Measurements from ENCODE around the gene GALNT14. TPM values are rescaled to one million over a fixed set of nuclear protein-coding genes. Genes with fewer than 3 reads are reported as not detected.

GALNT14 gene
- total and polyA plus RNA-seq, 2 of the 8 experiments (the other 6 are each of a cell fraction or from before 2014, with no cell fraction given) = 13.0 to 13.7 TPM

GRCh38 chr2:31147645-31148044 is 9.4 kb upstream of the GALNT14 start:
- Histone ChIP-seq H3K56ac (replicated peaks; ENCODE audit: insufficient read length, low read depth, low read length) (no peak overlapping the region), H3K27ac (ENCODE audit: low read depth, low read length) (no peak overlapping the region), H2BK120ac (replicated peaks; ENCODE audit: low read depth, low read length) (no peak overlapping the region), H3K14ac (ENCODE audit: insufficient read length) (no peak overlapping the region), H2BK15ac (ENCODE audit: low read length) (no peak overlapping the region), H3K9ac (replicated peaks in 1 of 4; ENCODE audit: extremely low read depth in 1 of 4, low read depth in 3 of 4, low read length in 3 of 4) (no peak overlapping the region), H4K5ac (ENCODE audit: insufficient read length, low read depth, low read length) (no peak overlapping the region), H3K79me2 (ENCODE audit: control insufficient read depth in 1 of 2, insufficient read depth in 2 of 2, low read length in 2 of 2) (no peaks in the 10 kb centered on the region), H3K4me3 (ENCODE audit: extremely low read depth in 1 of 4, insufficient read depth in 2 of 4, low read depth in 3 of 4, low read length in 4 of 4) (no peak overlapping the region), H3K18ac (ENCODE audit: extremely low read depth, low read length) (no peak overlapping the region), H3K36me3 (ENCODE audit: control insufficient read depth in 2 of 4, insufficient read depth in 4 of 4, low read length in 3 of 4) (no peaks in the 10 kb centered on the region), H3K23me2 (ENCODE audit: low read depth, low read length) (no peaks in the 10 kb centered on the region), H3K4me1 (replicated peaks in 1 of 4; ENCODE audit: control insufficient read depth in 3 of 4, insufficient read depth in 4 of 4, low read length in 3 of 4) (peaks cover 0 to 3% (median 0%) of the 10 kb centered on the region in 4 experiments; a peak in 1 of 7 replicates), H2BK5ac (ENCODE audit: low read depth, low read length) (no peak overlapping the region), H2BK12ac (ENCODE audit: low read depth, low read length) (no peak overlapping the region), H2BK20ac (ENCODE audit: low read length) (no peak overlapping the region), H4K8ac (ENCODE audit: extremely low read depth, insufficient read depth, low read length) (no peak overlapping the region), H2AFZ (ENCODE audit: low read length) (no peak overlapping the region), H3K9me3 (ENCODE audit: insufficient read depth in 2 of 2, low read depth in 1 of 2, low read length in 1 of 2) (no peaks in the 10 kb centered on the region; a peak in 1 of 4 replicates), H3K27me3 (replicated peaks in 1 of 4; ENCODE audit: control insufficient read depth in 3 of 4, extremely low read depth in 1 of 4, insufficient read depth in 3 of 4, low read length in 3 of 4) (no peaks in the 10 kb centered on the region; a peak in 2 of 7 replicates), H3K23ac (ENCODE audit: insufficient read length) (no peak overlapping the region), H4K20me1 (replicated peaks in 1 of 2; ENCODE audit: control insufficient read depth in 1 of 2, insufficient read depth in 2 of 2, low read length in 2 of 2) (no peaks in the 10 kb centered on the region), H4K91ac (replicated peaks; ENCODE audit: insufficient read length, low read length) (no peak overlapping the region), H3K79me1 (ENCODE audit: low read depth, low read length) (no peaks in the 10 kb centered on the region), H3K4ac (replicated peaks; ENCODE audit: insufficient read length, low read depth, low read length) (no peak overlapping the region), H3K4me2 (ENCODE audit: insufficient read depth in 1 of 2, low read depth in 2 of 2, low read length in 2 of 2) (no peak overlapping the region), H2AK5ac (ENCODE audit: low read depth, low read length) (no peak overlapping the region)
- FAIRE-seq (no peak), DNase-seq (ENCODE audit: low read depth in 1 of 2, low spot score in 2 of 2) (no peak)
- POLR2A ChIA-PET (ENCODE audit: partially characterized antibody) = no interaction called here
- TF ChIP-seq HDAC2 (IDR thresholded peaks at IDR 0.05; ENCODE audit: borderline replicate concordance in 1 of 2, low read depth in 2 of 2, low read length in 2 of 2) = no peak
- no peak for TF ChIP-seq RFX5 (IDR thresholded peaks at IDR 0.05; ENCODE audit: borderline replicate concordance, low read depth, low read length)
- TF ChIP-seq CHD1 (IDR thresholded peaks at IDR 0.05; ENCODE audit: low read depth, low read length) = no peak
- TF ChIP-seq CHD2 (IDR thresholded peaks at IDR 0.05; ENCODE audit: low read length) = no peak
- no peak for TF ChIP-seq SAP30 (IDR thresholded peaks at IDR 0.05; ENCODE audit: insufficient read depth, insufficient replicate concordance, low read length)
- TF ChIP-seq POU5F1 (IDR thresholded peaks at IDR 0.05; ENCODE audit: low read depth, low read length) = no peak
- TF ChIP-seq CTCF (IDR thresholded peaks at IDR 0.05; ENCODE audit: control extremely low read depth in 1 of 3, insufficient read depth in 1 of 3, low read depth in 1 of 3, low read length in 3 of 3) = no peak
- no peak for TF ChIP-seq ZNF274 (IDR thresholded peaks at IDR 0.05; ENCODE audit: borderline replicate concordance, extremely low read depth, low read length)
- no peak for TF ChIP-seq E2F6 (IDR thresholded peaks at IDR 0.05)
- CTCF ChIA-PET (ENCODE audit: partially characterized antibody) = no interaction called here
- 90% methylated on average over 5 of the region's 5 CpGs; no CpG with 5 or more reads in 1 of the 2 experiments for WGBS, 2 experiments (ENCODE audit: extremely low coverage in 1 of 2, insufficient coverage in 1 of 2, insufficient read length in 1 of 2, insufficient replicate concordance in 2 of 2, low coverage in 1 of 2, low lambda C conversion rate in 2 of 2, missing lambda C conversion rate in 1 of 2)

Data from H1 (cell line).